Vagina (tissue), 2 donors: ENCODE measurements around the gene DNAJA3. TPM values are rescaled to one million over a fixed set of nuclear protein-coding genes. Genes with fewer than 3 reads are reported as not detected.

ENCODE experiments used
- DNase-seq, 2 donors: peaks; one replicate each; pipeline ENCODE4 v3.0.0-alpha.2; 2017; ENCODE audit errors: extremely low spot score in 2 of 2
- H3K27ac ChIP-seq: fragments of 200-600 bp; sonication (generic); one replicate; pipeline ENCODE4 v1.5.1; 2019
- H3K27me3 ChIP-seq: fragments of 200-600 bp; sonication (generic); one replicate; pipeline ENCODE4 v1.5.1; 2019
- H3K36me3 ChIP-seq, 2 donors: fragments of 200-600 bp; sonication (generic); one replicate each; pipeline ENCODE4 v1.5.1; 2017 to 2019
- H3K4me1 ChIP-seq: fragments of 200-600 bp; sonication (generic); one replicate; pipeline ENCODE4 v1.5.1; 2019
- H3K4me3 ChIP-seq, 2 donors: fragments of 200-600 bp; sonication (generic); 1 replicate in 1 of 2; 2 replicates in 1 of 2; pipeline ENCODE4 v1.5.1; 2016 to 2019
- H3K9me3 ChIP-seq: fragments of 200-600 bp; sonication (generic); one replicate; pipeline ENCODE4 v1.5.1; 2019
- POLR2A ChIP-seq, 2 donors: fragments of 450-650 bp; IDR thresholded peaks; one replicate each; pipeline ENCODE4 v1.6.1; 2017; ENCODE audit warnings: antibody characterized with exemption in 2 of 2, mild to moderate bottlenecking in 2 of 2, moderate library complexity in 2 of 2
- POLR2AphosphoS5 ChIP-seq, 2 donors: sonication (generic); formaldehyde crosslinking; IDR thresholded peaks; one replicate each; pipeline ENCODE4 v1.9.0; 2017; ENCODE audit warnings: antibody characterized with exemption in 2 of 2, mild to moderate bottlenecking in 2 of 2, low read depth in 1 of 2; ENCODE audit not compliant: insufficient read depth in 1 of 2
- intact Hi-C: fragments of 100-400 bp; cut with DNase I; formaldehyde crosslinking; loops from one replicate; pipeline ENCODE4 v1.15.1; 2023
- total RNA-seq: library from RNA; depleted of rRNA; stranded (reverse); fragments of >200 nt; gene quantifications from one replicate; pipeline ENCODE4 v1.2.3, GENCODE V29; 2016
- TF ChIP-seq, protein P1 (sequence below), 3 experiments: fragments of 450-650 bp in 2 of 3; fragments of 200-600 bp in 1 of 3; sonication (generic) in 1 of 3; IDR thresholded peaks; one replicate each; pipeline ENCODE4 v1.5.1; 2017 to 2019; ENCODE audit warnings: antibody characterized with exemption in 3 of 3, mild to moderate bottlenecking in 2 of 3, moderate library complexity in 2 of 3

Gene DNAJA3
- total RNA-seq, 1 donor from 2014 or later: 33.6 TPM

DNA sequence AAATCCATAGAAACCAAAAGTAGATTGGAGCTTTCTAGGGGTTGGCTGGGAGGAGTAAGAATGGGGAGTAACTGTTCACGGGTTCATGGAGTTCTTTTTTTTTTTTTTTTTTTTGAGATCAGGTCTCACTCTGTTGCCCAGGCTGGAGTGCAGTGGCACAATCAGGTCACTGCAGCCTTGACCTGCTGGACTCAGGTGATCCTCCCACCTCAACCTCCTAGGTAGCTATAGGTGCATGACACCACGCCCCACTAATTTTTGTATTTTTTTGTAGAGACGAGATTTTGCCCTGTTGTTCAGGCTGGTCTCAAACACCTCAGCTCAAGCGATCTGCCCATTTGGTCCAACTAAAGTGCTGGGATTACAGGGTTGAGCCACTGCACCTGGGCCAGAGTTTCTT is 47.2 kb downstream of the DNAJA3 start:
- intact Hi-C loops: no loop called here
- Histone ChIP-seq H3K27me3 (no peaks in the 10 kb centered on the region), H3K36me3 (peaks cover 0 to 6% of the 10 kb centered on the region in 2 donors), H3K4me1 (peaks cover 37% of the 10 kb centered on the region), H3K27ac (no peak overlapping the region), H3K9me3 (no peaks in the 10 kb centered on the region), H3K4me3 (no peak overlapping the region)
- TF ChIP-seq POLR2A (IDR thresholded peaks at IDR 0.05) (no peak), POLR2AphosphoS5 (IDR thresholded peaks at IDR 0.05; ENCODE audit: insufficient read depth in 1 of 2, low read depth in 1 of 2) (no peak)
- TF ChIP-seq, protein P1, sequence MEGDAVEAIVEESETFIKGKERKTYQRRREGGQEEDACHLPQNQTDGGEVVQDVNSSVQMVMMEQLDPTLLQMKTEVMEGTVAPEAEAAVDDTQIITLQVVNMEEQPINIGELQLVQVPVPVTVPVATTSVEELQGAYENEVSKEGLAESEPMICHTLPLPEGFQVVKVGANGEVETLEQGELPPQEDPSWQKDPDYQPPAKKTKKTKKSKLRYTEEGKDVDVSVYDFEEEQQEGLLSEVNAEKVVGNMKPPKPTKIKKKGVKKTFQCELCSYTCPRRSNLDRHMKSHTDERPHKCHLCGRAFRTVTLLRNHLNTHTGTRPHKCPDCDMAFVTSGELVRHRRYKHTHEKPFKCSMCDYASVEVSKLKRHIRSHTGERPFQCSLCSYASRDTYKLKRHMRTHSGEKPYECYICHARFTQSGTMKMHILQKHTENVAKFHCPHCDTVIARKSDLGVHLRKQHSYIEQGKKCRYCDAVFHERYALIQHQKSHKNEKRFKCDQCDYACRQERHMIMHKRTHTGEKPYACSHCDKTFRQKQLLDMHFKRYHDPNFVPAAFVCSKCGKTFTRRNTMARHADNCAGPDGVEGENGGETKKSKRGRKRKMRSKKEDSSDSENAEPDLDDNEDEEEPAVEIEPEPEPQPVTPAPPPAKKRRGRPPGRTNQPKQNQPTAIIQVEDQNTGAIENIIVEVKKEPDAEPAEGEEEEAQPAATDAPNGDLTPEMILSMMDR (IDR thresholded peaks at IDR 0.05): no peak
- DNase-seq: no peak

DNA sequence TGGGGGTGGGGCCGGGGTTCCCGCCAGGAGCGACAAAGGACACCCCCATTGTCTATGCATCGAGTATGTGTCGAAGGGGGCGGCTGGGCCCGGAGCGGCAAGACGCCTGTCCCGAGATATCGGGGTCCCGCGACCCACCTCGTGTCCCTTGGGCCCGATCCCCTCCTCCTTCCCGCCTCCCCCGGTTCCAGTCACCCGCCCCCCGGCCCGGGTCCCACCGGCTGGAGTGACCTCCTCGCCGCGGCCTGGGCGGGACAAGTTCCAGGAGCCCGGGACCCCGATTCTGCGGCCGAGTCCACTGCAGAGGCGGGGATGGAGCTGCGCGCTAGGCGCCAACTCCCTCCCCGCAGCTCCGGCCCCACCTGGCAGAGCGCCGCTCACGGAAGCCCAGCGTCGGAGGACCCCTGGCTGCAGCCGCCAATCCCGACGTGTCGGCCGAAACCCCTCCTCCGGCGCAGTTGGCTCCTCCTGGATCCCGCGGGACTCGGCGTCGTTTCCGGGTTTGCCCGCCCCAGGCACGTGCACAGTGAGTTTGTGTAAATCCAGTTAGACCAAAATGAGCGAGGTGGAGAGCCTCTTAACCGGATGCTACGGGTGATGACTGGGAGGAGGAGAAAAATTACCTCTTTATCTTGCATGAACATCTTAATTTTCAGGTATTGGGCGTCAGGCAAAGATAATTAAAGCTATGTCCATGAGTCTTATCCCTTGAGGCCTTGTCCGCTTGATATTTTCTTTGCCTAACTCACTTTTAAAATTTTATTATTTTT is 48.7 kb downstream of the DNAJA3 start, which contains the start of gene NMRAL1:
Gene NMRAL1 (minus strand): TSS at position 434 of the 770 bp plus-strand sequence. CDS start 493 bp downstream, outside the sequence.
- peak within 1 kb of the TSS; percentile 69 to 92 for H3K4me3 ChIP-seq
- peaks cover 37% of the 10 kb centered on the region for H3K4me1 ChIP-seq

DNA sequence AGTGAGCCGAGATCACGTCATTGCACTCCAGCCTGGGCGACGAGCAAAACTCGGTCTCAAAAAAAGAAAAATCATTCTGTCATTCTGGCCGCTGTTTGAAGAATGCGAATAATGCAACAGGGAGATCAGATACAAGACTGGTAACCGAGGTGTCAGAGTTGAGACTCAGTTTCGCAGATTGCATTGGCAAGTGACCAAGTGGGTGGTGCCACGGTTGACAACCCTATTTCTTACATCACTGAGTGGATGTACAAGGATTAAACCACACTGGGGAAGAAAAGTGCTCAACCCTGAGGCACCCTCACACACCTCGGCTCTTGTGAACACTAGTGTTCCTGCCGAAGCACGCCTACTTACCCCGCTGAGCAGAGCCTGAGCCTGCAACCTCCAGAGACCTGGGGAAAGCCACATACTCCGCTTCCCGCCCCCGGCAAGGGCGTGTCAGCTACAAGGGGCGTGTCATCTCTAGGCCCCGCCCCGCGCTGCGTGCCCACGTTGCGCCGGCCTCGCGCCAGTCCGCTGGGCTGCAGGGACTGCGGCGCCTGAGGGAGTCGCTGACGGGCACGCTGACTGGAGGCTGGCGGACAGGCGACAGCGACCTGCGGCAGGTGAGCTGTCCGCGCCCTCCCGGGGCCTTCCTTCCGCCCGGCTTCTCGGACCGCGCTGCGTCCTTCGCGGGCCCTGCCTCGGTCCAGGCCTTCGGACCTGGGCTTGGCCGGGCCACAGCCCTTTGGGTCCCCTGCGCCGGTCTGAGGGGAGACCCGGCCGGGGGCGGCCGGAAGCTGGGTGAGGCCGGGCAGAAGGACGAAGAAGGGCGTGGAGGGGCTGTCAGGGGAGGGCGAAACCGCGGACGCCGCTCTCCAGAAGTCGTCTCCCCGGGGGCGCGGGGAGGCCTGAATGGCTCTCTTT is 50.5 kb downstream of the DNAJA3 start, which contains the start of gene HMOX2:
Gene HMOX2 (plus strand): TSS at position 519 of the 909 bp plus-strand sequence. CDS start 29,127 bp downstream, outside the sequence.
- intact Hi-C loops: no loop called here
- peak within 1 kb of the TSS; percentile 80 to 85 for H3K4me3 ChIP-seq
- TF ChIP-seq, protein P1 (IDR thresholded peaks at IDR 0.05): peak in 1 of 3 experiments; percentile 5
- TF ChIP-seq POLR2A (IDR thresholded peaks at IDR 0.05) (peak in 1 of 2 donors; percentile 76), POLR2AphosphoS5 (IDR thresholded peaks at IDR 0.05; ENCODE audit: insufficient read depth in 1 of 2, low read depth in 1 of 2) (peak; percentile 69 to 84)
- DNase-seq: peak in 1 of 2 donors; percentile 92
- no peaks in the 10 kb centered on the region for H3K9me3 ChIP-seq
- no peaks in the 10 kb centered on the region for H3K36me3 ChIP-seq
- H3K4me1 ChIP-seq: peaks cover 37% of the 10 kb centered on the region
- peak within 1 kb of the TSS; percentile 84 for H3K27ac ChIP-seq
- H3K27me3 ChIP-seq: no peaks in the 10 kb centered on the region

More for the DNA sequence above, 48.7 kb downstream of the DNAJA3 start, which contains the start of gene NMRAL1:
- Histone ChIP-seq H3K27me3 (no peaks in the 10 kb centered on the region), H3K27ac (peak within 1 kb of the TSS; percentile 83), H3K9me3 (no peaks in the 10 kb centered on the region), H3K36me3 (no peaks in the 10 kb centered on the region)
- peak in 1 of 2 donors; percentile 91 for DNase-seq
- intact Hi-C loops: no loop called here
- TF ChIP-seq POLR2A (IDR thresholded peaks at IDR 0.05) (peak in 1 of 2 donors; percentile 25), POLR2AphosphoS5 (IDR thresholded peaks at IDR 0.05; ENCODE audit: insufficient read depth in 1 of 2, low read depth in 1 of 2) (peak; percentile 85 to 91)
- TF ChIP-seq, protein P1 (IDR thresholded peaks at IDR 0.05): no peak

DNA sequence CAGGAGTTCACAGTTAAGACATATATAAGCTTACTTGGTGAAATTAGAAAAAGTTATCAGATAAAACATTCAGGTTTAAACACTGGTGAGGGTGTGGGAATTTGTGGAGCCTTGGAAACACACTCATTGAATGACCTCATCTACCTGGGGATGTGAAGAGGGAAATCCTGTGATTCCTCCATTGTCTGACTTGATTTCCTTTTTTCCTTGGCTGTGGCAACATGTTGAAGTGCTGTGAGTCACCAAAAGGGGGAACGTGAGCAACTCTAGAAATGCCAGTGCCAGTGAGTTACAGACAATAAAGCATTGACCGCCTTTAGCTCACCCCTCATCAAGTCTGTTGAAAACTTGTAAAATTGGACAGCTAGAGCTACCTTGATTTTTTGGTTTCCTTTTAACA is 52.3 kb downstream of the DNAJA3 start:
- H3K36me3 ChIP-seq: no peaks in the 10 kb centered on the region
- intact Hi-C loops: no loop called here
- H3K27ac ChIP-seq: no peak overlapping the region

More for the DNA sequence above, 52.3 kb downstream of the DNAJA3 start:
- Histone ChIP-seq H3K27me3 (no peaks in the 10 kb centered on the region), H3K4me3 (no peak overlapping the region), H3K4me1 (peaks cover 36% of the 10 kb centered on the region), H3K9me3 (no peaks in the 10 kb centered on the region)
- TF ChIP-seq POLR2A (IDR thresholded peaks at IDR 0.05): no peak
- peak in 1 of 2 donors; percentile 17 for TF ChIP-seq POLR2AphosphoS5 (IDR thresholded peaks at IDR 0.05; ENCODE audit: insufficient read depth in 1 of 2, low read depth in 1 of 2)
- TF ChIP-seq, protein P1 (IDR thresholded peaks at IDR 0.05): no peak
- DNase-seq: no peak
